GM21717 (cell line): ENCODE data around the gene SLTM.
"Not testable (repeated sequence)": the region's sequence is repeated elsewhere in the genome, so short reads cannot be mapped to it uniquely, and the experiment has no call there.

ENCODE experiments used
- ATAC-seq: cut with Tn5 transposase; IDR thresholded peaks from one replicate; pipeline ENCODE4 v1.9.1; 2021; ENCODE audit warnings: mild to moderate bottlenecking, moderate library complexity; ENCODE audit not compliant: unreplicated experiment

Gene SLTM

DNA sequence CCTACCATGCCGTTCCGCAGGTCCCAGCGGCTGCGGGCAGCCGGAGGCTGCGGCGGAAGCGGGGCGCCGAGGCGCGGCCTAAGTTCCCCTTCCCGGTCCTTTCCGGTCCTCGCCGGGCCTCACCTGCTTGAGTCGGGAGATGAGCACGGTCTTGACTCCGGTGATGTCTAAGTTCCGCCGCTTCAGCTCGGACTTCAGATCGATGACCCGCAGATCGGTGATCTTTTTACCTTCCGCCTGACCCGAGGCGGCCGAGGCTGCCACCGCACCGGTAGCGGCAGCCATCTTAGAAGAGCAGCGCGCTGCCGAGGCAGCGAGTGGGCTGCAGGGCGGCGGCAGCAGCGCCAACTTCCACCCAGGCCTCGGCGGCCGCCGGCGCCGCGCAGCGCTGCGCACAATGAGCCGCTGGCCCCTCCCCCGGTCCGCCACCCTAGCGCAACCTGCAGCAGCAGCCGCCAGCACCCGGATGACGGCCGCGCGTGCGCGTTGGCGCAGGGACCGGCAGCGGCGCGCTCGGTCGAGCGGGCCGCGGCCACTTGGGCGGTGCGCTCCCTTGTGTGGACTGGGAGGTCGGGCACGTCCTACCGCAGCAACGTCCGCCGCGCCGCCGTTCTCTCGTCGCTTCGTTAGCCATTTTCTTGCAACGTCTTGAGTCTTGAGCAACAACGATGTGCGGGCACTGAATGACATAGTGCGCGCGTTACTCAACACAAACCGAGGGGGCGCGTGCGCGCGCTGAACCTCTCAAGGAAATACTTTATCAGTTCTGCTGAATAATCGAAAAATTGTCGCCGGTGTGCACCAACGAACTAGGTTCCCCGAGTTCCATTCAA lies at the start of gene SLTM:
TSS of gene SLTM (minus strand) at position 399 of the 833 bp plus-strand sequence. CDS start at position 285, 114 bp downstream.
- ATAC-seq: peak; percentile 76

DNA sequence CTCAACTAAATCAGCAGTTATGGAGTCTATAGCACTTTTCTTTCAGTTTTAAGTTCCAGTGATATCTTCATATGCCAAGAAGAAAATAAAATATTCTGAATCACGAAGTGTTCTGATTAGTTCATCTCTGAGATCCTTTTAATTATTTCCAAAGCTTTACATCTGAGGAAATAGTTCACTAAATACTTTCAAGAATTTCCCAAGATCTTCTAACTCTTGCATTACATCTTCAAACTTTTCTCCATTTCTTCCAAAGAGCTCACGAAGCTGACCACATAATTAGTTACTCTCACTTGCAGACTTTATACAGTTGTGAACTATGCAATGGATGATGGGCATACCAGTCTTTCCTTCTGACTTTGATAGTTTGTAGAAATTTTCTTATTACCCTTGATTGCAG lies 49.8 kb upstream of the SLTM start:
- ATAC-seq: no peak

DNA sequence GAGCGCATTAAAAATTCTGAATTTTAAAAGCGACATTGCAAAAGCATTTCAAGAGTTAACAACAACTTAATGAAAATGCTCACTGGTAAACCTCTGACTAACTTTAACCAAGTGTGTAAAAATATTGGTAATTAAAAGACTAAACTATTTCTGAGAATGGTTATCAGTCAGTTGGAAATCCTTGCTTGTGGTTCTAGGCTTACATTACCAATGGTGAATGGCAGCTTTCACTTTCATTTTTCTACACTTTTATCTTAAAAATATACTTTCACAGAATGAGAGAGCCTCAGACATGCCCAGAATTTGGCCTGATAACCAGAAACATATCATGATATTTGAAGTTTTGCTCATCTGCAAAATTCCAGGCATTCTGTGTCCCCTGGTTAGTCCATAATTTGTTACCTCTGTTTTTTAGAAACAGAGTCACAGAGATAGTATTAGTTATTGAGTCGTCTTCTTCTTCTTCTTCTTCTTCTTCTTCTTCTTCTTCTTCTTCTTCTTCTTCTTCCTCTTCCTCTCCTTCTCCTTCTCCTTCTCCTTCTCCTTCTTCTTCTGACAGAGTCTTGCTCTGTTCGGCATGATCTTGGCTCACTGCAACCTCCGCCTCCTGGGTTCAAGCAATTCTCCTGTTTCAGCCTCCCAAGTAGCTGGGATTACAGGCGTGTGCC lies 48.5 kb upstream of the SLTM start:
- no peak for ATAC-seq

DNA sequence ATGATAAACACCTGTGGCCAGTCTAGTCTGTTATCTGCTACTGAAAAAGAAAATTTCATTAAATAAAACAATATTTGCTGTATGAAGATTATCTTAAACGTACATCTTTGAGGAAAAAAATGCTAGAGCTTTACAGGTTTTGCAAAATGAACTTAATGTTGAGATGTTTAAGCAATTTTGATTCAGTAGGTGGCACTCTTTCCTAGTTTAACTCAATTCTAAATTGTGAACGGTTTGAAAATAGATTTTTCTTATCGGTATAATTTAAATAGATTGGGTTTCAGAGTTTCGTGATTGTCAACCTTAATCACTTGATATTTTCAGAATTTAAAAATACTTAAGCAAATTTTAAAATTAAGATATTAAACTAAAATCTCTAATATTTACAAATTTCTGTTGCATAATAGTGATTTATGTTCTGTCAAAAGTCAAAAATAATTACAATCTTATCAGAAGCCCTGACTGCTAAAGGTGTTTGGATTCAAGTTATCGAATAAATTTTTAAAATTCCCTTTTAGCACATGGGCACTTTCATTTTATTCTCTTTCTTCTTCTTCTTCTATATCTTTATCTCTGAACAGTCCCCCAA lies 47.0 kb upstream of the SLTM start:
- ATAC-seq: no peak

DNA sequence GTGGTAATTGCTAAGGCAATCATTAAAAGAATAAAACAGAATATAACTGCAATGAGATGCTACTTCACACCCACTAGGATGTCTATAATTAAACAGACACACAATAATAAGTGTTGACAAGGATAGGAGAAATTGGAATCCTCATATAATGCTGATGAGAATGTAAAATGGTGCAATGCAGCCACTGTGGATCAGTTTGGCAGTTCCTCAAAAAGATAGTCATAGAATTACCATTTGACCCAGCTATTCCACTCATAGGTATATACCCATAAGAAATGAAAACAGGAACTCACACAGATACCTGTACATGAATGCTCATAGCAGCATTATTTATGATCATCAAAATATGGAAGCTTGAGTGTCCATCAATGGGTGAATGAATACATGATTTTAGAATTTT lies 44.4 kb upstream of the SLTM start:
- ATAC-seq: no peak

DNA sequence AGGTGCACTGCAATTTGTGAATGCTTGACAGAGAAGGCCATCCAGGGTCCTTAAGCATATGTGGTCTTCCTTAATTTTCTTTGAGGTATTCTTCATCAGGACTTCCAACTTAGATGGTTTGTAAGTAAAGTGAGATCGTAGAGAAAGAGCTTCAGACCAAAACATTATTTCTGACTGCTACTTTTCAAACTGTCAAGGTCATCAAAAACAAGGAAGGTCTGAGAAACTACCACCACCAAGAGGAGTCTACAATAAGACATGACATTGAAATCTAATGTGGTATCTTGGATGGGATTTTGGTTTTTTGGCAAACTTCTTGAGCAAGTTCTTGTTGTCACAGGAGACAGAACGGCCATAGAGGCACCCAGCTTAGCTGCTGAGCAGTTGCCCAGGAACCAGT lies 34.0 kb upstream of the SLTM start:
- ATAC-seq: no peak

DNA sequence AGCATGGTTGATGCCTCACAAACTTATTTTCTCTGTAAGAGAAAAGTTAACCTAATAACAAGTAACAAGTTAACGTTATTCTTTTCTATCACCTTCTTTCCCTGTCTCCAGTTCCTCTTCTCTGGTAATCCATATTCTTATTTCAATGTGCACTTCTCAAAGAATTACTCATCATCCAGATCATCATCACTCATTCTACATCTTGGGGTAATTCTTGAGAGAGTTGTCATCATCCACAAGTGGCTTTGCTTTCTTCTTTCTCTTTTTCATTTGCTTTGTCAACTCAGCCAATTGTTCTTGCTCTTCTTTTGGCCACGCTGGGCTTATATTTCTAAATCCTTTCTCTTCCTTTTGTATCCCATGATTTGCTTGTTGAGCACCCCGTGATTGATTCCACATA lies 33.2 kb upstream of the SLTM start:
- no peak for ATAC-seq

DNA sequence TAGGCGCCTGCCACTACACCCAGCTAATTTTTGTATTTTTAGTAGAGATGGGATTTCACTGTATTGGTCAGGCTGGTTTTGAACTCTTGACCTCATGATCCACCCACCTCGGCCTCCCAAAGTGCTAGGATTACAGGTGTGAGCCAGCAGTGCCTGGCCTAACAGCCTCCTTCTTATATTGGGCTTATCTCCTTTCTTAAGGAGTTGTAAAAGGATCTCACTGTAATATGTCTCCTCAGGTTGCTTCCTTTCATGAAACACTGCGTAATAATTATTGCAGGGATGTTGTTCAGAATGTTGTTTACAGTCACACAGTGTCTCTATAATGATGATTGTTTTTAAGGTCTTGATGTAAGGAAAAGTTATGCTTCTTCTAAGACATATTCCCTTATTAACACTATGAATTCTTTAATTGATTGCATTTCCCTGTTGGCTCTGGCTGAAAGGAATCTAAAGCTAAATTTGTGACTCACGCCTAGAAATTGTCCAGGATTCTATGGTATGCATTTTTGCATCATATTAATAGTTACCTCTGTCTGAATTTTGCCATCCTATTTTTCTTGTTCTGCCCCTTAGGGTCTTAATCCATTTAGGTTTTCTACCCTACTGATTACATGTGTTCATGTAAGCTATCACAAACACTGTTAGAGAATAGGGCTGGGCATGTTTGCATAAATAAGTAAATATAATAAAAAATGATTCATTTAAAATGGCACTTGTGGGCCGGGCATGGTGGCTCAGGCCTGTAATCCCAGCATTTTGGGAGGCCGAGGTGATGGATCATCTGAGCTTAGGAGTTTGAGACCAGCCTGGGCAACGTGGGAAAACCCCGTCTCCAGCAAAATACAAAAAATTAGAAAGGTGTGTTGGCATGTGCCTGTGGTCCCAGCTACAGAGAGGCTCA lies 29.4 kb upstream of the SLTM start:
- no peak for ATAC-seq

DNA sequence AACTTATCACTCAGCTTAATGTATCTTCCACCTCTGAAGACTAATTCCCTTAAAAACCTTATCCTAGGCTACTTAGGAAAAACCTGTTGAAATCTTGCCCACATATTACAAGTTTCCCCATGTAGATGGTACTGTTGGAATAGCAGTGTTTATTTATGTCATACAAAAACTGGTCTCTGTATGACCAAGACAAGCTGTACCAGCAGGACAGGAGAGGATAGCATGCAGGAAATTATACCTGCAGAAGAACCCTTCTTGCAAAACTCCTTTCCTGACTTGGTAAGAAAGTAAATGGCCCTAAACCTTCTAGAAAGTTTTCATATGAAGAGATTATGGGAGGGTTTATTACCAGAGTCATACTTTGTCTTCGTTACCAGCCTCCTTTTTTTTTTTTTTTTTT lies 28.7 kb upstream of the SLTM start:
- ATAC-seq: no peak

DNA sequence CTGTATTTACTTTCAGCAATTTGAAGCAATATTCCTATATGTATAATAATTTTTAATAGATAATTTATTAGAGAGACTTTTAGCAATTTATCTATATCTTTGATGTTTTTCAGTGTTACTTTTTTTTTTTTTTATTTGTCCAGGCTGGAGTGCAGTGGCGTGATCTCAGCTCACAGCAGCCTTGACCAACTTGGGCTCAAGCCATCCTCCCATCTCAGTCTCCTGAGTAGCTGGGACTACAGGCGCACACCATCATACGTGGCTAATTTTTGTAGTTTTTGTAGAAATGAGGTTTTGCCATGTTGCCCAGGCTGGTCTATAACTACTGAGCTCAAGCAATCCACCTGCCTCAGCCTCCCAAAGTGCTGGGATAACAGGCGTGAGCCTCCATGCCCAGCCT lies 25.3 kb upstream of the SLTM start:
- no peak for ATAC-seq

DNA sequence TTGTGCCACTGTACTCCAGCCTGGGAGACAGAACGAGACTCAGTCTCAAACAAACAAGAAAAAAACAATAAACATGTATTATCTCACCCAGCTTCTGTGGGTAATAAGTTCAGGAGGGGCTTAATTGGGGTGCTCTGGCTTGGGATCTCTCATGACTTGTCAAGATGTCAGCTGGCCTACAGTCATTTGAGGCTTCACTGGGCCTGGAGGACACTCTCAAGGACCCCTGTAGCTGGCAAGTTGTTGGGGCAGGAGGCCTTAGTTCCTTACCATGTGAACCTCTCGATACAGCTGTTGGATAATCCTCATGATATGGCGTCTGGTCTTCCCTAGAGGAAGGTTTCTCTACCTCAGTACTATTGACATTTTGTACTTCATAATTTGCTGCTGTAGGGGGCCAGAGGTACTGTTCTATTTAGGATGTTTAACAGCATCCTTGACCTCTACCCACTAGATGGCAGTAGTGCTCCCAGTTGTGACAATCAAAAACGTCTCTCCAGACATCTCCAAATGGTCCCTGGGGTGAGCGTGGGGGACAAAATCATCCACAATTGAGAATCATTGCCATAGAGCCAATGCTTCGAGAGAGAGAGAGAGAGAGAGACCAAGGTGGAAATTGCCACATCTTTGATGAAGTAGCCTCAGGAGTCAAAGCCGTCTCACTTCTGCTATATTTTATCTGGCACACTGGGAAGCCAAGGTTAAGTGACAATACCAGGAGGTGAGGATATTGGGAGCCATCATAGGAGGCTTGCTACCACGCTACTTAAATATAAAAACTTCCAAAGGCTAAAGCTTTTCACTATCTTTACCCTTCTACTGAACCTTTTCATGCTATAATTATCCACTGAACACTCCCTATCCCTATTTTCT lies 23.9 kb upstream of the SLTM start:
- ATAC-seq: no peak

DNA sequence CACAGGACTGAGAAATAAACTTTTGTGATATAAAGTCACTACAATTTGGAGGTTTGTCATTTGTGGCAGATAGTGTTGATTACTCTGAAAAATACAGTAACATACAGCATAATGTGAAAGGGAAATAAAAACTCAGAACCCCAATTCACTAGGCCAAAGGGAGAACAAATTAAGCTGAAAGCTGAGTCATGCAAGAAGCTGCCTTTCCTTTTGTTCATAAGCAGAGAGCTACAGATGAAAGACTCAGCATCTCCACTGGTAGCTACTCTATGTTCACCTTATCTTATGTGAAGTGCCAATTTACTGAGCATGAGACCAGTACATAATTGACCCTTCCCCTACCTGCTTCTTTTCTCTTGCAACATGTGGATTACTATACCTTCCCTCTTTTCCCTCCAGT lies 19.3 kb upstream of the SLTM start:
- no peak for ATAC-seq

DNA sequence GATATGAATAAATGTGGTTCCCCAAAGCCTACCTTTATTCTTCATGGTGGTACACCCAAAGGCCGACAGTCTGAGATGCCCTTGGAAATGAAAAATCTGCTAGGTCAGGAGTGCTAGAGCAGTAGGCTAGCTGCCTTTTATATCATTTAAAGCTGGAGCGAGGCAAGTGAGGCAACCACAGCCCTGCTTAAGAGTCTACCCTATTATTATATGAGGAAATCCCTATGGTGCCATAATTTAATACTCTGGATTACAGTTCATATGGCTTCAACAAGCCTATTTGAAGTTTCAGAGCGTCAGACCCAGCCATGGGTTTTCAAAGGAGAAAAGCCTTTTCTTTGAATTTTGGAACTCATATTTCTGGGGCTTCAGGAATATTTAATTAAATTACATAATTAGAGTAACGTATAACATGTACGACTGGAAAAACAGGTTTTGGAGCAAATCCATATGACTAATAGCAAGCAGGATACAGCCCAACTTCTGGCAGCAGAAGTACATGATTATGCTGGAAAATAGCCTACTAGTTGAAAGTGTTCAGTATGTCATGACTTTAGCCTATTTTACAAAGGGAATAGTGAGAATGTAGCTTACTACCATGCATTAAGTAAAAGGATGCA lies 18.0 kb upstream of the SLTM start:
- ATAC-seq: no peak

DNA sequence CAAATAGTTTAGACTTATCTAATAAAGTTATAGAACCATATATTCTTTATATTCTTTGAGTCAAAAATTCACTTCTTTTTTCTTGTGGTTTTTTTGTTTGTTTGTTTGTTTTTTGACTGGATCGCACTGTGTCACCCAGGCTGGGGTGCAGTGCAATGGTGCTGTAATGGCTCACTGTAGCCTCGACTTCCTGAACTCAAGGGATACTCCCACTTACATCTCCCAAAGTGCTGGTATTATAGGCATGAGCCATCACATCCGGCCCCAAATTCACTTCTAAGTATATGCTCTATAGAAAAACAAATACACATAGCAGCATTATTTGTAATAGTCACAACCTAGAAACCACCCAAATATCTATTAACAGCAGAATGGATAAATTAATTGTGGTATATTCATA lies 13.7 kb upstream of the SLTM start:
- ATAC-seq: no peak

DNA sequence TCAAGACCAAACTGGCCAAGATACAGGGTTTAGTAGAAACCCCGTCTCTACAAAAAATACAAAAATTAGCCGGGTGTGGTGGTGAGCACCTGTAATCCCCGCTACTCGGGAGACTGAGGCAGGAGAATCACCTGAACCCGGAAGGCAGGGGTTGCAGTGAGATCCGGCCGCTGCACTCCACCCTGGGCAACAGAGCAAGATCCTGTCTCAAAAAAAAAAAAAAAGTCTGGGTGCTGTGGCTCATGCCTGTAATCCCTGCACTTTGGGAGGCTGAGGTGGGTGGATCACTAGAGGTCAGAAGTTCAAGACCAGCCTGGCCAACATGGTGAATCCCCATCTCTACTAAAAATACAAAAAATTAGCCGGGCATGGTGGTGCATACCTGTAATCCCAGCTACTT lies 1.5 kb upstream of the SLTM start:
- not testable (repeated sequence) for ATAC-seq

DNA sequence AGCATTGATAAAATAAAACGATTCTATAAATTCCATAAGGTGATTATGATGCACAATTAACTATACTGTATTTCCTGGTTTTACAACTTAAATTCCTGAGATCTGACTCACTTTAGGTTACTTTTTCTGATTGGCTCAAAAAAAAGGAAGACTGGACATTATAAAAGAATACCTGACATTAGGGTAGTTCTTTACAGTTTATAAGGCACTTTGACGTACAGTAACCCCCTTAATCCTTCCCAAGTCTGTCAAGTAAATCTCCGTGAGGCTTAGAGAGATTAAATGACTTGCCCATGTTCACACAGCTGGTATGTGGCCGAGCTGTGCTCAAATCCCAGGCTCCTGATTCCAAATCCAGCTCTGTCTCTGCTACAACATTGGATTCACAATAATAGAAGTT lies 1.0 kb upstream of the SLTM start:
- no peak for ATAC-seq

DNA sequence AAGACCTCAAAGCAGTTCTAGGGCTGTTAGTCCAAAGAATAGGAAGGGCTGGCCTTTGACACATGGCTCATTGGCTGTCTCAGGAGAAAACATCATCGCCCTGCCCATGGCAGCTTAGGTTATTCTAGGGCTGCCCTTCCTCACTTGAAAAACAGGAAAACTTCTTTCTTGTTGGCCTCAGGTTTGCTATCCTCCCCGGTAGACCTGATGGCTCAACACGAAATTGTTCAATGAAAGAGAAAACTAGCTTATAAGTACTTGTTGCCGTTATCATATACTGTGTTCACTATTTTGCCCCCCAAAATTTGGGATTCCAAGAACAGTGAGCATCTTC lies 602 bp upstream of the SLTM start:
- no peak for ATAC-seq

DNA sequence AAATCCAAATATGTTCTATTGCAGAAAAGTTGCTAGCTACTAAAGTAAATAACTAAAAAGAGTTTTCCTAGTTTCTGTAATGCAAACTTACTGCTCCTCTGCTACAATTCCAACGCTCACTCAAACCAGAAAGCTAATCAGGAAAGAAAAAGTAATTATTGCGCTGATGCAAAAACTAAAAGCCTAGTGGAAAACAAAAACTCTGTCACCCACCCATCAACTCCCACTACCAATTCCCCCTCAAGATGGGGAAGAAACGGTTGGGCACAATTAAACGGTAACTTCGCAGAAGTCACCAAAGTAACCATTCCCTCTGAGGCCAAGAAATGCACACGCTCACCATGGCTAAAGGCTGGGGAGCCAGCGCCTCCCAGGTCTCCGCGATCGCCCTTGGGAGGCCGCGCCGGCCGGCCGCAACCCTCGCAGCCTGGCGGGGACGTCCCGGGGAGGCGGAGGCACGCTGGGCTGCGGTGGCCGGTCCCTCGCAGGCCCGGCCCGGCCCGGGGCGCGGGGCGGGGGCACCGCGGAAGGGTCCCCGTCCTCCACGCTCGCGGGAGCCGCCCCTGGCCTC lies 684 bp downstream of the SLTM start:
- ATAC-seq: peak; percentile 41

DNA sequence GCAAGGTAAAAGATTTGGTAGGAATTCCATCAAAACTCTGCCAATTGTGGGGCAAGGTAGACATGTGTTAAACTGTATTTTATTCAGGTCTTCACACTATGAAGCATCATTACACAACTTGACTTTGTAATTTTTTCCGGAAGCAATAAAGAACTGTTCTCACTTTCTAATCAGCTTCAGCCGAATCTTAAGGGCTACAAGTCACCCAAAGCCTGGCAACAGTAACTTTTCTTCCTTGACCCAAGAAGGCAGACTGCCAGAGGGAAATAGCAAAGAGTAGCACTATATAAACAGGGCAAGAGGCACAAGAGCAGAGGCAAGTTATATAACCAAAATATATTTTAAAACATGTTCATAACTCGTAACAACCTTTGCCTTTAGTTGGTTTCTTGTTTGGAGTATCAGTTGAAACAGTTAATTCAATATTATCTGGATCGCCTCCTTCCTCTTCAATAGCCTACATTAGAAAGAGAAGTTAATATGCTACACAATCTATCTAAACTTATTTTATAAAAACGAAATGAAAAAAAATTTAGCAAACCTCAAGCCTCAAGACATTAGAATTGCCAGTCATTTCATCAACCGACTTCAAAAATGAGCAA lies 1.4 kb downstream of the SLTM start:
- no peak for ATAC-seq
